ENCODE results near the gene CACNB1.

CACNB1 gene

DNA sequence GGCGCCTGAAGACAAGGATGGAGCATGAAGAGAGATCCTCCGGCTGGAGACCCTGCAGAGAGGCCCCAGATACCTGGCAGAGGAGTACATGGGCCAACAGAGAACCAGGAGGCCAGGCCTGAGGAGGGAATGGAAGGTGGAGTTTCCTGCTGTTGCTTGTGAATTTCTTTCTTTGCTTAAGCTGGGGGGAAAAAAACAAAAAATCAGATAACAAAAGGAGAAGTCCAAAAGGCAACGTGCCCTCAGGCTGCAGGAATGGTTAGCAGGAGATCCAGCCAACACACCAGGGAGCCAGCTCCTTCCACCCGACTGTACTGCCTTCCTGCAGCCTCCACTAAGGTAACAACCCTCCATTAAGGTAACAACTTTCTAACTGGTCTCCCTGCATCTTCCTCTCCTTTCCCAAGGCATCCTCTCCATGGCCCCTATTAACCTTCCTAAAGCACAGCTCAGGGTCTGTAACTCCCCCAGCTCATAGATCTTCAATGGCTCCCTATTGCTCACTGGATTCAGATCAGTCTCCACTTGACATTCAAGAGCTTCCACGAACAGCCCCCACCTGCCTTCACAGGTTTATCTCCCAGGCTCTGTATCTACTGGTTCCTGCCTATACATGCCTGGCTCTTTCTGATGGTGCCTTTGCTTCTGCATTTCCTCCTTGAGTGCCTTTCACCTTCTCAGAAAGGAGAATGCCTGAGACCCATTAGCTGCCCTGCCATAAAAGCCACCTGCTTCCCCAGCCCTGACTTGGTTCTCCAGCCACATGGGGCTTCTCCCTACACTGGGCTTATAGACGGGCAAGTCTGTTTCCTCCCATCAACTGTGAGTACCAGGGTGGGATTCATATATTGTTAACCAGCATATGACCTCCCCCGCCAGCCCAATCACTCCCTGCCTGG lies 30.8 kb downstream of the CACNB1 start:
- Histone ChIP-seq H3K4me1 (ENCODE audit: control insufficient read depth, insufficient read depth, low read length) (0 out of 2 replicates have a peak, but pooled peaks cover 4% of the 10 kb centered on the region), H3K27ac (ENCODE audit: extremely low read depth, low read depth, low read length) (no peak overlapping the region), H3K36me3 (ENCODE audit: control insufficient read depth in 2 of 2, insufficient read depth in 1 of 2, low read length in 2 of 2) (no peaks in the 10 kb centered on the region), H3K4me3 (ENCODE audit: low read depth, low read length) (no peak overlapping the region), H3K9me3 (ENCODE audit: control insufficient read depth, insufficient read depth, low read depth, low read length) (no peaks in the 10 kb centered on the region)
- CTCF ChIA-PET, result interaction anchor here (0.5 to 7.0 kb wide), 10 partner anchors 8 to 321 kb away, joined by 3 to 183 read pairs (median 10); no protein-coding TSS in a partner anchor
- TF ChIP-seq ZIC2 (tag by site-specific recombination; IDR thresholded peaks at IDR 0.05) (0 out of 2 replicates have a peak, but pooled peaks have one; percentile 20), ZNF529 (tag by site-specific recombination; IDR thresholded peaks at IDR 0.05; ENCODE audit: insufficient replicate concordance) (no peak), ZNF16 (tag by site-specific recombination; IDR thresholded peaks at IDR 0.05; ENCODE audit: low read depth) (peak; percentile 91), PBX3 (CRISPR knock-in tag; IDR thresholded peaks at IDR 0.05) (no peak), ZBTB10 (tag by site-specific recombination; IDR thresholded peaks at IDR 0.05) (no peak)
- POLR2A ChIA-PET, result interaction anchor here (0.6 to 1.3 kb wide), 4 partner anchors 13 to 1027 kb away, joined by 3 to 4 read pairs (median 4); partner anchors contain the start of gene RPL19

DNA sequence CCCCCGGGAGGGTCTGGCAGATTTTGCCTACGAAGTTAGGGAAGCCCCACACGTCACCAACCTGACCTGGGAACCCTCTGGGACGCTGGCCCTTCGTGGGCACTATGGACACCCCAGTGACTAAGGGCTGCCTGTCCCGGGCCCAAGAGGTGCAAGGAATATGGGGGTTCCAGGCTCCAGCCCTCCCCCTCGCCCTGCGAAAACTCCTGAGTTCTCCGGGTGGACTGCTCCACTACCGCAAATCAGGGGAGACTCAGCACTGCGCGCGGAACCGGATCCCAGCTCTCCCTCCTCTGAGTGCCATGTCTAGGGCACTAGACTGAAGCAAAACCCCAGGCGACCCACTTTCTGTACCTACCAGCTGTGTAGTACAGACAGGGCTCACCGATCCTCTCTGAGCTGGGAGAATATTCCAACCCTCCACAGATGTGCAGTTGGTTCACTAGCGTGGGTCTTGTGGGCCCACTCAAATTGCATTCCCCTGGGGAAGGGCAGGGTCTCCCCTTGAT lies 31.6 kb downstream of the CACNB1 start, which contains the start of gene ARL5C:
Gene ARL5C, minus strand, starts transcription at position 321 of the 509 bp plus-strand sequence. CDS start 401 bp downstream, outside the sequence.
- no peak for TF ChIP-seq ZNF623 (tag by site-specific recombination; IDR thresholded peaks at IDR 0.05)
- TF ChIP-seq ZNF48 (tag by site-specific recombination; IDR thresholded peaks at IDR 0.05), result no peak
- TF ChIP-seq CTCF (tag by site-specific recombination; IDR thresholded peaks at IDR 0.05), result no peak
- no peak for TF ChIP-seq ZNF664 (tag by site-specific recombination; IDR thresholded peaks at IDR 0.05)
- TF ChIP-seq ZNF555 (tag by site-specific recombination; conservative IDR thresholded peaks at IDR 0.05), result no peak
- no peak for TF ChIP-seq ZNF549 (tag by site-specific recombination; IDR thresholded peaks at IDR 0.05)
- peak; percentile 67 for TF ChIP-seq PRDM10 (tag by site-specific recombination; IDR thresholded peaks at IDR 0.05)
- H3K4me1 ChIP-seq (ENCODE audit: control insufficient read depth, insufficient read depth, low read length), result 0 out of 2 replicates have a peak, but pooled peaks cover 4% of the 10 kb centered on the region
- POLR2A ChIA-PET, result interaction anchor here (0.6 to 1.8 kb wide), 5 partner anchors 34 to 1028 kb away, joined by 3 to 23 read pairs (median 4); partner anchors contain the start of genes RPL19 and RPL23
- H3K27ac ChIP-seq (ENCODE audit: extremely low read depth, low read depth, low read length), result no peak within 1 kb of the TSS
- H3K36me3 ChIP-seq (ENCODE audit: control insufficient read depth in 2 of 2, insufficient read depth in 1 of 2, low read length in 2 of 2), result no peaks in the 10 kb centered on the region
- H3K9me3 ChIP-seq (ENCODE audit: control insufficient read depth, insufficient read depth, low read depth, low read length), result no peaks in the 10 kb centered on the region
- CTCF ChIA-PET, result interaction anchor here (1.1 to 7.0 kb wide), 6 partner anchors 10 to 183 kb away, joined by 3 to 183 read pairs (median 39); no protein-coding TSS in a partner anchor
- no peak within 1 kb of the TSS for H3K4me3 ChIP-seq (ENCODE audit: low read depth, low read length)

All from HEK293 (cell line).